Measurements from ENCODE around the gene C2CD4B.

The C2CD4B gene

DNA sequence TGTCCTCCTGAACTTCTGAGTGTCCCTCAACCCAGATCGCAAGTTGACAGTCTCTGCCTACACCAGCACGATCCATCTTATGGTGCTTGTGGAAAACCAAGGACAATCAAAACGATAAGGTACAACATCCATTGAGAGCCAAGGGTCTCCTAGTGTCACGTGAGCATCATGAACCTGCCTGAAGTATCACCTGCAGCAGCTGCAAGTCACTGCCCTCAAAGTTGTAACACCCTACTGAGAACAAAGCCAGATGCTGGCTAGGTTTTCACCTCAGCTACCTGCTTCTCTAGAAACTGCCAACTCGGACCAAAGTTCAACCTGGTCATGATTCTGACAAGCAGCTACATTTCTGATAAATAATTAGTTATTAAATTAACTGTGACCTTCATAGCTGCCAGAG lies 17.5 kb downstream of the C2CD4B start:
- FAIRE-seq: no peak

DNA sequence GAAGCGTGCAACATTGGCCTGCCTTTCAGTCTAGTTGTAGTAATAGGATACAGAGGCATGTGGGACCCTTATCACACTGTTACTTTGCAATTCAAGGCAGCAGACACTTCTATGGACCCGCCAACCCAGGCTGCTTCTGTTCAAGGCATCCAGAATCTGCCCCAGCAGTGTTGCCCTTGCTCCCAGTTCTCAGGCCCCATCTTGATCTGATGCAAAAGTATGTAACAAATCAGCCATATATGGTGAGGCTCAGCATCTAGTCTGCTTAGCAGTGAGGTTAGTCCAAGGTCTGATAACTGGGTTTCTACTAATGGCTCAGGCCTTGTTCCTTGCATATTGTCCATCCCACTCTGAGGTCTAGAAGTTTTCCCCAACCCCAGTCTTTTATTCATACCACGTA lies 17.9 kb downstream of the C2CD4B start:
- FAIRE-seq: no peak

DNA sequence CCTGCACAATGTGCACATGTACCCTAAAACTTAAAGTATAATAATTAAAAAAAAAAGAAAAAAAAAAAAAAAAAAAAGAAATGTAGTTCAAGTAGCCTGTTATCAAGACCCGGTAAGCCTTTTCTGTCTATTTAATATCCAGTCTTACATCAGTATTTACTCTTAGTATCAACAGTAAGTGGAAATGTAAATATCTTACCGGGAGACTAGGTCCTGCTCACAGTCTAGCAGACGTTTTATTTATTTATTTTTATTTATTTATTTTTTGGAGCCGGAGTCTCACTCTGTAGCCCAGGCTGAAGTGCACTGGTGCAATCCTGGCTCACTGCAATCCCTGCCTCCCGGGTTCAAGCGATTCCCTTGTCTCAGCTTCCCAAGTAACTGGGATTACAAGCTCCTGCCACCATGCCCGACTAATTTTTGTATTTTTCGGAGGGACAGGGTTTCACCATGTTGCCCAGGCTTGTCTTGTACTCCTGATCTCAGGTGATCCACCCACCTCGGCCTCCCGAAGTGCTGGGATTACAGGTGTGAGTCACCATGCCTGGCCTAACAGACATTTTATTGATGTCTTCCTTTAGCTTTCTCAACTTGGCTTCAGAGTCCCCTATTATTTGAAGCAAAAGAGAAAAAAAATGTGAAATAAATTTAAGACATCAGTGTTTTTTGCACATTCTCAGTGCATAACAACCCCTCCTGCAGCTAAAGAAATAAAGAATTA lies 19.9 kb downstream of the C2CD4B start:
- FAIRE-seq: no peak

DNA sequence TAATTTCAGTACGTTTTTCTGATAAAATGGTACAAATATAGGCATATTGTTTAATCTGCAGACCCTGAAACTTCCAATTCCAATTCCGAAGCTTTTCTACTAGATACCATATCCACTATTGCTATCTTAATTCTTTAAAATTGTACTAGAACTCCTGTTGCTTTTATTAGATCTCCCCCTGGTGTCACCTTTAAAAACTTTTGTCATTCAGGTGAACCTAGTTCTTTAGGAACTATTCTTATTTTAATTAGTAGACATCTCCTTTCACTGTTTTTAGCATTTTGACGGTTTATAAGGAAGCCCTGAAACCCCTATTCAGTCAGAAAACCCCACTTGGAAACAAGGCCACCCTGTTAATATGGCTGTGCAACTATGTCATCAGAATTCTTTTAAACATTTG lies 22.3 kb downstream of the C2CD4B start:
- FAIRE-seq: no peak

DNA sequence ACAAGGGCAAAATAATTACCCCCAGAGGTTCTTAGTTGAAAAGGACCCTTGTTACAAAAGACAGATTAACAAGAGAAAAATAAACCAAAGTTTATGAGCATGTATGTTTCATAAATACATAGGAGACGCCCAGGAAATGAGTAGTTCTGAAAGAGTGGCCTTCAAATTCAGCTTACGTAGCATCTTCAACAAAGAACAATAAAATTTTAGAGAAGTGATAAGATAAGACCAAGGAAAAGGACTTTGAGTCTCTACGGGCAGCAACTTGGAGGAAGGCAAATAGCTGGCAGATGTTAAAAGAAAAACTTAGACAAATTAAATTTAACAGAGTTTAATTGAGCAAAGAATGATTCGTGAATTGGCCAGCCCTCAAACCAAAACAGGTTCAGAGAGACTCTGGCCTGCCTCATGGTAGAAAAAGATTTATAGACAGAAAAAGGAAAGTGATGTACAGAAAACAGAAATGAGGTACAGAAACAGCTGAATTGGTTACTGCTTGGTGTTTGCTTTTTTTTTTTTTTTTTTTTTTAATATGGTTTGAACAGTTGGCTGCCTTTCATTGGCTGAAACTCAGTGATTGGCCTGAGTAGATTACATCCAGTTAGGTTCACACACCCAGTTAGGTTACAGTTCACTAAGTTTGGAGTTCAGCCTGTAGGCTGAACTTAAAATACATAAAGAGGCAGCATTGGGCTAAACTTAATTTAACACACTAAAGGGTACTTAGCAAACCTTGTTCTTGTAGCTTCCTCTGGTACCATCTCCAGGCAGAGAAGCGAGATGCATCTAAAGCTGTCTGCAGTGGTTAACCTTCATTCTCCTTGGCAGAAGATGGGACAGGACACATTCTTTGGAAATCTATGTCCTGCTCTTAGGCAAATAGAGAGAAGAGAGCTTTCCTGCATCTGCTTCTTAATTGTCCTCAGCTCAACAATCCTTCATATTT lies 23.2 kb downstream of the C2CD4B start:
- FAIRE-seq: peak; percentile 33

DNA sequence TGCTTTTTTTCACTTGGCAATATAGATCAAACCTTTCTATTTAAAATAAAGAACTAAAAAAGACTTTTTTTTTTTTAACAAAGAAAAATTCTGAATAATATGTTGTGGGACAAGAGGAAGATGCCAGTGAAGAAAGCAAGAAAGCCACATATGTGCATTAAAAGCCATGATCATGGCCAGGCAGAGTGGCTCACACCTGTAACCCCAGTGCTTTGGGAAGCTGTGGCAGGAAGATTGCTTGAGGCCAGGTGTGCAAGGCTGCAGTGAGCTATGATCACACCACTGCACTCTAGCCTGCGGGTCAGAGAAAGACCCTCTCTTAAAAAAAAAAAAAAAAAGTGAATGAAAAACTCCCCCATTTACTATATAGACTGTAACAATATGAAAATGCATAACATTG lies 23.9 kb downstream of the C2CD4B start:
- no peak for FAIRE-seq

DNA sequence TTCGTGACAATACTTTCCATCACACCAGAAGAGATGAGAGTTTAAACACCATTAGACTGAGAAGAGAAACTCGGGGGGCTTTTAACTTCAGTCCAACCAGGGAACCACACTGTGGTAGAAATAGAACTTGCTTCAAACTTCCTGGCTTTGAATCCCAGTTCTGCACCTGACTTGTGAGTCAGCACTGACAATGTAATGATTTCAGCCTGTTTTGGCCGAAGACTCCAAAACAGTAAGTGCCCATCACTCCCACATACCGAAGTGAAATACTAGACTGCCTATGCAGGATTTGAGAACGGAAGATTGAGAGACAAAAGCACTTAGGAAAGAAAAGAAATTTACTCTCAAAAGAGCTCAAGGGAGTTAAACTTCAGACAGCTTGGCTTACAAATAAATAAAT lies 27.0 kb downstream of the C2CD4B start:
- FAIRE-seq: no peak

DNA sequence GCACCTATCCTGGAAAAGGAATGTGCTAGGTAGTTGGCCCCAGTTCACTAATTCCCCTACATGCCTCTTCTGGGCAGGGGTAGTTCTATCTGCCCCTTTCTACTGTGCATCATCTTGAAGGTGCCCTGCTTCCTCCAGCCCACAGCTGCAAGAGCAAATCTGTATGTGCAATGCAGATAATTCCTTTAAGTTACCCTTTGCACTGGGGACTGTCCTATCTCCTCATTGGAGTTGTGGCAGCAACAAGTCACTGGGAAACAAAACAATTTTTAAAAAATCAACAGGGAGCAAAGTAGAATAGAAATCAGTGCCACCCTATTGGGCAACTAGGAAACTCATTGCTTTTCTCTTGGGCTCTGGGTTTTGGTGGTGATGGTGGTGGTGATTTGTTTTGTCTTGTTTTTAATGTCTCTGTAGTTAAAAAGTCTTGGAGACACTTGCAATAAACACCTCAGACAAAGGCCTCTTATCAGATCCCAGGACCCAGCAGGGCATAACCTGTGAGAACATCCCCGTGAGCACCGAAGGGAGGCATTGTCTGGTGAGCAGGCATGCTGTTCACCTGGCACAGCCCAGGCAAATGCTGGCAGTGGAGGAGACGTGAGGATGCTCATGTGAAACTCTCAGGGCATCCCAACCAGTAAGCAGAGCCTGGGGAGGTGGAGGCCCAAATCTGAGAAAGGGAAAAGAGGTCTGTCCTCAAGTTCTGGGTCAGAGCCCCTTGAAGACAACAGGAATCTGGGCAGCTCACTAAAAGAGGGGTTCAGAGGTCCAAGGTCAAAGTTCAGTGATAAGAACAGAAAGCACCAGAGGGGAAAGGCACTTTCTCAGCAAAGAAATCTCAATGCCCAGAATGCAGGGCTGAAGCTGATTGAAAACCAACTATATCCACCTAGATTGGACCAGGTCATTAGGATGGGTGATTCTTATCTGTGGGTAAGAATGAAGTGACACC lies 27.9 kb downstream of the C2CD4B start:
- no peak for FAIRE-seq

DNA sequence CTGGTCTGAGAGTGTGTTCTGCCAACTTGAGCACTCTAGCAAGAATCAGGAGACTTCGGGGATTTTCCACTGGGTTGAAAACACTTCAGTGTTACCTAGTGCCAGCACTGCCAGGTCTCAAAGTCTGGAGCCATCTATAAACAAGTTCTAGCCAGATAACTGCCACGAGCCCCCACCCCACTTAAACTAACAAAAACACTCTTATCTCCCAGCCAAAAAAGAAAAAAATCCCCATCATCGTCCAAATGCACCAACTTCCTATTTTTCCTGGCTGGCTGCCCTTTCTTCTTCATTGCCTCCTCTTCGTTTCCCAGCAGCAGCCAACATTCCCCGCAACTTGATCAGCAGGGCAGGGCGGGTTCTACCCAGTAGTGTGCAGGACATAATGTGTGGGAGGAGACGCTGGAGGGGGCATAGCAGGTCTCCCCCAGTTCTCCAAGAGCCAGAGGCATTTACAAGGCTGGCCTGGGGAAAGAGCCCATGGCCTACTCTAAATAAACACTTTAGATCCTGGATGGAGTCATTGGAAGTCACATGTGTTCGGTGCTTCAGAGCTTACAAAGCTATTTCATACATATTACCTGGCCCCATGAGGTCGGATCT lies 29.5 kb downstream of the C2CD4B start:
- peak; percentile 93 for FAIRE-seq

DNA sequence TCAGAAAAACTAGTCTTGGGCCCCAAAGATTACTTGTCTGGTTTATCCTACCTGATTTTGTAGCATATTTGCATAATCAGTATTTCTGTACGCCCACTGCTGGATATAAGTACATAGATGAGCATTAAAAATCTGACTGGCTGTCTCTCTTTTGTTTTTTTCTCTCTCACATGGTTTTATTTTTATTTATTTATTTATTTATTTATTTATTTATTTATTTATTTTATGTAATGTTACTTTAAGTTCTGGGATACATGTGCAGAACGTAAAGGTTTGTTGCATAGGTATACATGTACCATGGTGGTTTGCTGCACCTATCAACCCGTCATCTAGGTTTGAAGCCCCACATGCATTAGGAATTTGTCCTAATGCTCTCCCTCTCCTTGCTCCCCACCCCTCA lies 31.9 kb downstream of the C2CD4B start:
- FAIRE-seq: no peak

DNA sequence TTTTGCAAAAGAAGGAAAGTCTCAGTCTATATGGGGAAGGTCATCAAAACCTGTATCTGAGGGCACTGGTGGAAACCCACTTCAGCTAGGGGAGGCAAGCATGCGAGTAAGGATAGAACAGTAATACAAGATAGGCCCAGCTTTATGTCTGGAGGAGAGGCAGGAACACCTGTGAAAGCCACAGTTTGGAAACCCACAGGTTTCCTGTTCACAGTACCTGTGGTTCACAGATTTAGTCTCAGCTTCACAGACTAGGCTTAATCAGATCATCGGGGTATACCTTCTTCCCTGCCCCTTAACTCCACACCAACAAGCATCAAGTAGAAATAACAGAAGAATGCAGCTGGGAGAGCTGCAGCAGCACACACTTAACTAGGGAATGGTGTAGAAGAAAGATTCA lies 36.2 kb downstream of the C2CD4B start:
- no peak for FAIRE-seq

DNA sequence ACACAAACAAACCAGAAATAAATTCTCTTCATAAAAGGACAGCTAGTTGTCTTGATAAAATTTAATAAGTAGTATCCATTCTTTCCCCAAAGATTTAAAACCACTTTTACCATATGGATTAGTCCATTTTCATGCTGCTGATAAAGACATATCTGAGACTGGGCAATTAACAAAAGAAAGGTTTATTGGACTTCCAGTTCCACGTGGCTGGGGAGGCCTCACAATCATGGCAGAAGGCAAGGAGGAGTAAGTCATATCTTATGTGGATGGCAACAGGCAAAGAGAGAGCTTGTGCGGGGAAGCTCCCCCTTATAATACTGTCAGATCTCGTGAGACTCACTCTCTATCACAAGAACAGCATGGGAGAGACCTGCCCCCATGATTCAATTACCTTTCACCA lies 38.7 kb downstream of the C2CD4B start:
- no peak for FAIRE-seq

DNA sequence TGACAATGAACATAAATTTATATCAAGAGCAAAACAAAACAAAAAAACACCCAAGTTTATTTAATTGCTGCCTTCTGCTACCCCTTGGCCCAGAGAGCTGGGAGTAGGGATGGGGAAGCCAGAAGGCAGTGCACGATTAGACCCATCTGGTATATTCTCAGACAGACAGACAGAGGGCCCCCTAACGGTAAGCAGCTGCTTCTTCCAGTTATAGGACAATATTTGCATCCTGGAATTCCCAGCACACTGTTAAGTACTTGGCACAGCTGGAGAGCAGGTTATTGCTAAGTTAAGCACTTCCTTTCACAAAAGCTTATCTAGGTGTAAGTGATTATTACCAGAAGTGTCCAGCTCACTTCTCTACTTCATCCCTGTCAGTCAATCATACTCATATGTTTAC lies 39.3 kb downstream of the C2CD4B start:
- FAIRE-seq: peak; percentile 79

DNA sequence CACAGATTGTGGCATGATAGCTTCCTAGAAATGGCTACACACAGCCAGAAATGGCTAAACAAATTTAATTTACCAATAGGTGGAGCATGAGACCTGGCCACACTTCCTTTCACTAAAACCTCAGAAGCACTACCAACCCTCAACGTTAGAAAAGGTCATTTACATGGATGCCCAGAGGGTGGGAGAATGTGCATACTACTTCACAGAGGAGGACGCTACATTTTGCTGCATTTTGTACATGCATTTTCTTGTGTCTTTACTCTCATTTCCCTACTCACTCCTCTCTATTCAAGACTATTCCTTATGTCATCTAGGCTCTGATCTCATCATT lies 40.1 kb downstream of the C2CD4B start:
- no peak for FAIRE-seq

DNA sequence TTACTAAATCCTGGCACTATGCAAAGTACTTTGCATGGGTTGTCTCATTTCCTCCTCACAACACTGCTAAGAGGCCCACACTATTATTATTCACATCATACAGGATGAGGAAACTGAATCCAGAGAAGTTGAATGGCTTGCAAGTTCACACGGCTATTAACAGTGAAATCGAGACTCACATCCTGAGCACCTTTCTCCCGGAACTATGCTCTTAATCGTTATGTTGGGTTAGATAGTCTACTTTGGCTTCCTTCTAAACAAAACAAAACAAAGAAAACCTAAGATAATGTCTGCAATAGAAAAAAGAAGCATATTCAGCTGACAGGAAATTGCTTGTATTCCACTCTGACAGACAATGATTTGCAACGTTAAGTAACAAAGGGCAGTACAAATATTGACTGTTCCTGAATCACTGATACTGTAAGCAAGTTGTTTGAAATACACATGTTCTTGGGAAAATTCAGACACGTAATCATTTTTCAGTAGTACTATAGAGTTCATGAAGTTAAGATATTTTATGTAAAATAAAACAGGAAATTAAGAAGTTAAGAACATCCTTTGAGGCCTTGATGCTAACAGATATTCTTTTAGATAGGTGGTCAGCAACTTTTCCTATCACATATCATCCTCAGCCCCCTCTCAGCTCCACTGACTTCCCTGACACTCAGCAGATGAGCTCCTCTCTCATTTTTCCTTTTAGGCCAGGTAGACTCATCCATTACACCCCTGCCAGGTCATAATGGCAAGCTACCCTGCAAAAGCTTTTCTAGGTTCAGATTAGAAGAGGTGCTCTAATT lies 40.7 kb downstream of the C2CD4B start:
- peak; percentile 97 for FAIRE-seq

DNA sequence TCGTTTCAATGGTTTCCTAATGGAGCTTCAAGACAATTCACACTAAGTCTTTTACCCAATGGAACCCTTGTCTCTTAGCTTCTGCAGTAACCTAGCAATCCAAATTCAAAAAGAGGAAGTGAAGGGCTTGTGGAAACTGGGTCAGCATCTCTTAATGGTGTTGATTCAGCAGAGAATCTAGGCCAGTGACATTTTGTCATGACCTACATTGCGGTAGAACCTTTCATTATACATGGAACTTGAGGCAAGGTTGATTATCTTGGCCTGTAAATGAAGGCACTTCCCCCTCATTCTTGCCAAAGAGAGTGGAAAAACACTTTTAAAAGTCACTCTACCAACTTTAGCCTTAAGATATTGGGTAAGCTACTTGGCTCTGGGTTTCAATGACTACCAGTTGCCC lies 42.8 kb downstream of the C2CD4B start:
- peak; percentile 98 for FAIRE-seq

DNA sequence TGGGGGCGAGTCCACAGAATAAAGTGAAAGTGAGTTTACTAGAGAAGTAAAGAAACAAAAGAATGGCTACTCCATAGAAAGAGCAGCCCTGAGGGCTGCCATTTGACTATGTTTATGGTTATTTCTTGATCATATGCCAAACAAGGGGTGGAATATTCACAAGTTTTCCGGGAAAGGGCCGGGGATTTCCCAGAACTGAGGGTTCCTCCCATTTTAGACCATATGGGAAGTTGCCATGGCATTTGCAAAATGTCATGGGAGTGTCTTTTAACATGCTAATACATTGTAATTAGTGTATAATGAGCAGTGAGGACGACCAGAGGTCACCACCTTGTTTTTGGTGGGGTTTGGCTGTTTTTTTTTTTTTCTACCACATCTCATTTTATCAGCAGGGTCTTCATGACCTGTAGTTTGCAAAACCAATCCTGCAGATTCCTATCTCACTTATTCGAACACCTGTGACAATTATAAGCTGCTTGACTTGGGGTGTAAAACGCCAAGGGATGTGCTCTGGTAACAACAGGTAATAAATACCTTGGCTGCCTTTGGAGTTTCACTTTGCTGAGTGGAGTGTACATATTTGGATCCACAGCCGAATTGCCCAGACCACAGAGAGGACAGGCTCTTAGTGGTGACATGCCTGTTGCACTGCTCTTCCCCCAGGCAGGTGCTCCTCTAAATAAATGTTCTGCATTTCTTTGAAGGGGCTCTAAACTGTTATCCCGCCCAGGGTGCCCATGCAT lies 43.6 kb downstream of the C2CD4B start:
- peak; percentile 27 for FAIRE-seq

DNA sequence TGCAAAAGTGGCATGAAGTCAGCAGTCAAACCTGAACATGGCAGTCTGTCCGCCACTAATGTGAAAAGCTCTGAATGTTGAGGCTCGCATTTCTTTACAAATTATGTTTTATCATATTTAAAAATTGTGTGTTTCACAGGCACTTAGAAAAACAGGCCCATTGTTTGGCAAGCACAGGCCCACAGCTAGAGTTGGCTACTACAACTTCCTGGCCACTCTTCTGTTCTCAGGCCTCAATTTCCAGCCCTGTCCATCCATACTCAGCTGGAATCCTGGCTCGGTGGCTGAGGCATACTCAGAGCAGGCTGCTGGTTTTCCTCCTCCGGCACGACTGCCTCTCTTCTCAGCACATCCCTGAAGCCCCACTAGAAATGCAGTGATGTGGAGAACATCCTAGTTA lies 44.3 kb downstream of the C2CD4B start:
- FAIRE-seq: no peak

DNA sequence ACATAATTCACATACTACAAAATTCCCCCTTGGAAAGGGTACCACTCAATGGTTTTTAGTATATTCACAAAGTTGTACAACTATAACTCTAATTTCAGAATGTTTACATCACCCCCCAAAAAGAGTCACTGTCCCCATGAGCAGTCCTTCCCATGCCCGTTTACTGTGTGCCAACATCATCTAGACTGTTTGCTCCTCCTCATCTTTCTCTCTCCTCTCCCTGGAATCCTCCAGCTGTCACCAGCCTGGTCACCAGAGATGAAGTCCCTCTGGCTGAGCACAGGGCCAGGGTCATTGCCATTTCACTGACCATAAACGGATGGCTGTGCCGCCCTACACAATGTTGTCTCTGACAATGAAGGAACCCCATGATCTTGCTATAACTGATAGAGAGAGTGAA lies 45.2 kb downstream of the C2CD4B start:
- no peak for FAIRE-seq

DNA sequence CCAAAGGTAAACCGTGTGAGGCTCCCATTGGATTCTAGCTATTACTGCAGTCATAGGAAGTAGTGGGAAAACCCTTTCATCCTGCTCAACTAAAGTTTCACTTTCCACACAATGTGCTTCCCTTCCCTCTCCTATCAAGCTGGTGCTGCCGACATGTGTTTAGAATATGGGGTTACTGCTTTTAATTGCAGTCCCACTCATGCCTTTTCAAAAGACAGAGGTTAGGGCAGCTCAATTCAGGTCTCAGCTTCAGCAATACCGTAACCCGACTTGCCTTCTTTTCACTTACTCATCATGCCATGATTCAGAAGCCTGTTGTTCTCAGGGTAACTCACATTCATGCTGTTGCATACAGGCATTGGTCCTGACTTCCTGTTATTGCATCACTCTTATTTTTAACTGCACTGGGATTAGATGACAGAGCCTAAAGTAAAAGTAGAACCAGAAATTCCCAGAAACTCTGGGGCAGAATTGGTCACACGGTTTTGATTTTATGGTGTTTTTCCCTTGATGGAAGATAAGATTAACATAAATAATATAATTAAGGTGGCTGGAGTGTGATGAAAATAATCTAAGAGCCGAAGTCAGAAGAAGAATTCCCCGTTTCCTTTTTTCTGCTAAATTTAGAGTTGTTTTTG lies 45.7 kb downstream of the C2CD4B start:
- FAIRE-seq: peak; percentile 86
